Left renal pelvis (tissue), 4 donors: Measurements from ENCODE around the gene SIK3. TPM values are rescaled to one million over a fixed set of nuclear protein-coding genes. Genes with fewer than 3 reads are reported as not detected.
"Not testable (repeated sequence)": the region's sequence is repeated elsewhere in the genome, so short reads cannot be mapped to it uniquely, and the experiment has no call there.

ENCODE experiments used
- DNase-seq, 4 donors: peaks; one replicate each; pipeline ENCODE4 v3.0.0-alpha.2; 2013; ENCODE audit warnings: low read depth in 4 of 4, low spot score in 3 of 4
- polyA plus RNA-seq, 4 donors: library from polyadenylated mRNA; unstranded; fragments of 120-200 nt; gene quantifications; one replicate each; pipeline ENCODE4 v1.2.1, GENCODE V29; 2013; ENCODE audit not compliant: insufficient read length in 4 of 4

SIK3 gene
- polyA plus RNA-seq, 4 donors: 23.0 to 44.9 (median 33.6) TPM

DNA sequence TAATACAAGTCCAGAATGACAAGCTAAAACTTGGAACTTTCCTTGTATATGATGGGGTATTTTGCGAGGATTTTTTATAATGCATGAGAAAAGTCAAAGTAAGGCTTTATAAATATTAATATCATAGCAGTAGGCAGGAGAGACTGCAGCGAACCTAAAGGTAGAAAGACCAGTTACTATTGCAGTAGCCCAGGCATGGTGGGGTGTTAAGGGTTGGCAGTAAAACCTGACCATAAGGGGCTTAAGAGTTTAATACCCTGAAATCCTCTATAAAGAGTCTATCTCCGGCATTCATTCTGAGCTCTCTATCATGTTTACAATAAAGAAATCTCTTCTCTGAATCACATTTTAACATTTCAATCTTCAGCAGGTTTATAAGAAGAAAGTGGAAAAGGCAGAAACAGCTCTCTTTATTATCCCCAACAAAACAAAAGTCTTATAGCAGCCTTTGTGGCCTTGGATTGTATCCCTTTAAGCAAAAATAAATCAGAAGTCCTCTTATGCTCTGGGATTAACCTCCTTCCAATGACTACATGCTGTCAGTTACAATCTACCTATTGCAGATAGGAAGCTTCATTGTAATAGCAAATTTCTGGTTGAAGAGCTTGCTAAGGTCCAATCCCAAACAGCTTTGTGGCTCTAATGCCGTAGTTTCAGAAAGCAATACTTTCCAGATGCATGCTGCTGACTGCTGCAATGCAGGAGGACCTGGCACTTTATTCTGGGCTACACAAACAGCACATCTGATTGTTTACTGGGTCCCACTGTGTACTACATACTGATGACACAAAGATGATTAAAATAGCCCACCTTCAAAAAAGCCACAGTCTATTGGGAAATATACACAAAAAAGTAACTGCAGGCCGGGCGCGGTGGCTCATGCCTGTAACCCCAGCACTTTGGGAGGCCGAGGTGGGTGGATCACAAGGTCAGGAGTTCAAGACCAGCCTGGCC lies 45.8 kb downstream of the SIK3 start:
- no peak for DNase-seq

DNA sequence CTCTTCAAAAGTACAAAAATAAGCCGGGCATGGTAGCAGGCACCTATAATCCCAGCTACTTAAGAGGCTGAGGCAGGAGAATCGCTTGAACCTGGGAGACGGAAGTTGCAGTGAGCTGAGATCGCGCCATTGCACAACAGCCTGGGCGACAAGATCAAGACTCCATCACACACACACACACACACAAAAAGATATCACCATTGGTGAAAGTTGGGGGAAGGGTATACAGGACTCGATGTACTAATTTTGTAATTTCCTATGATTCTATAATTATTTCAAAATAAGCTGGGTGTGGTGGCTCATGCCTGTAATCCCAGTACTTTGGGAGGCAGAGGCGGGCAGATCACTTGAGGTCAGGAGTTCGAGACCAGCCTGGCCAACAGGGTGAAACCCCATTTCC lies 48.1 kb downstream of the SIK3 start:
- not testable (repeated sequence) for DNase-seq

- not testable (repeated sequence) for DNase-seq
Observed at GRCh38 chr11:117046627-117047026, 51.6 kb downstream of the SIK3 start.

DNA sequence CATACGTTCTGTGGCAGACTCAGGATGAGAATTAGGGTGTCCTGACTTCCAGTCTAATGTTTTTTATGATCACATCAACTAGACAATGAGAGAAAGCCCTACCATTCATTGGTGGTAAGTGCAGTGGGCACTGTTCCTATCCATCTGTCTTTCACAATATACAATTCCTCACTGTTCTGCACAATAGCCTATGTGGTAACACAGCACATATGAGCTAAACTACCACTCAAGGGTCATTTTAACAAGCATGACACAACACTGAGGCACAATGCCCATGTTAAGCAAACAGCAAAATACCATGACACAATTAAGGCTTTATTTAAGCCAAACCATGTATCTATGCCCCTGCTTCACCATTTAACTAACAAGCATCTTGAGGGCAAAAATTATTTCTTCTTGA lies 52.3 kb downstream of the SIK3 start:
- no peak for DNase-seq

GRCh38 chr11:117045196-117045595 lies 53.0 kb downstream of the SIK3 start:
- DNase-seq: peak; percentile 36 to 79 (median 44)

DNA sequence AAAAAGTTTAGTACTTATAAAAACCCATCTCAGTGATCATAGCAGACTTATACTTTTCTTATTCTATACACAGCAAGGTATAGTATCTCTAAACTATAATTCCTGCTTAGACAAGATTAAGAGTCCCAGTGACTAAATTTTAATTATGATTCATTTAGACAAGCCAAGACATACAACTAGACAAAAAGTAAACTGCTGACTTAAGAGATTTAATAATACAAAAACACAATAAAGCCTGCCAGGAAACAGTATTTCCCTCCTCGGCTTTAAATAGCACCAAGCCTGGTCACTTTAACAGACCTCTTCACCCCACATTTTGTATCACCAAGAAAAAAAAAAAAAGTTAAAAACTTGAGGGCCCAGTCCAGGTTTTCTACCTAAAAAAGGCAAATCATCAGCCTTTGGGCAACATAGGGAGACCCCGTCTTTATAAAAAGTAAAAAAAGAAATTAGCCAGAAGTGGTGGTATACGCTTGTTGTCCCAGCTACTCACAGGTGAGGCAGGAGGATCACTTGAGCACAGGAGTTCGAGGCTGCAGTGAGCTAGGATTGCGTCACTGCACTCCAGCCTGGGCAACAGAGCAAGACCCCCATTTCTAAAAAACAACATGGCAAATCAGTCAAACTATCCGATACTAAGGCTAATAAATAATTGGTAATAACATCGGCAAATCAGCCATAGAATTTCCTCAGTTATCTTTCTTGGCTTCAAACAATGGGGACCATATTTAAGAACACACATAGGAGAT lies 53.8 kb downstream of the SIK3 start:
- DNase-seq: no peak

DNA sequence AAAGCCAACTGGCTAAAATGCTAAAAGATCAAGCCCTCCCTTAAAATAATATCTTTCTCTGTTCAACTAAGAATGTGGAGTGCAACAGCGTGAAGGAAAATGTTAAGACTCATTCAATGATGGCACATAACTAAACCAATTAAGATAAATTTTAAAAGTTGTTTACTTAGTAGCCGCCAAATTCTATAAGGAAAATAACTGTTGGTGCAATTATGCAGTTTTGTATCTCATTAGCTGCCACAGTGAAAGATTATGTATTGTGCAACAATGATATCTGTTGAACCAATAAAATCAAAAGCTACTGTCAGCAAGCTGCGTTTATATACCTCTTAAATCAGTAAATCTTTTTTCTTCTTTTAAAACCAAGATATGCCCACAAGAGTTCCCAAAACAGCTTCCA lies 55.5 kb downstream of the SIK3 start:
- DNase-seq: no peak

DNA sequence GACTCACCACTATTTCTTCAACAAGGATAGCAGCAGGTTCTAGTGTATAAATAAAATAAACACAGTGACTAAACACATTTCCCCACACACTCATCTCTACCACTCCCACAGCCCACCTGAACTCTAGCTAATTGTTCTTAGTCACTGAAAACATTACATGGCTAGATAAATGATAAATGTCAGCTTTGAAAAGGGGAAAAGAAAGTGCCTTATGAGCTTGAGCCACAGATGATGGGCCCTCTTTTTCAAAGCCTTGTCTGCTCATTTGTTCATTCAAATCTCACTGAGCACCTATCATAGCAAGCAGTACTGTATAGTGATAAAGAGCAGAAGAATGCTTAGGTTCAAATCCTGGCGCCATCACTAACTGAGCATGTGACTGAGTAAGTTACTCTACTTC lies 58.3 kb downstream of the SIK3 start:
- no peak for DNase-seq

GRCh38 chr11:117039270-117039669 lies 59.0 kb downstream of the SIK3 start:
- DNase-seq: no peak

DNA sequence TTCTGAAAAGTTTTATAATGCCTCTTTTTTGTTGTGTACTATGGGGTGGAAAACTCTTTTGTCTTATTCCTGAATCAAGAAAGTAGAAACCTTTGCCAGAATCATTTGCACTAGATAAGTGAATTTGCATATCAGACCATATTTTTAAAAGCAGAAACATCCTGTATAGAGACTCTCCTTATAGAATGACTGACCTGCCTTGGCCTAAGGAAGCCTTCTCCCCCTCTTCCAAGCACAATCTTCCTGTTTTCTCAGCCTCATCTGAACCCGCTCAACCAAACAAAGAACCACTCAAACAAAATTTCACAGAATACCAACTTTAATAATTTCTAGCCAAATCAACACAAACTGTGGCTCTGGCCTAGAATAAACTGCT lies 60.3 kb downstream of the SIK3 start:
- DNase-seq: no peak

DNA sequence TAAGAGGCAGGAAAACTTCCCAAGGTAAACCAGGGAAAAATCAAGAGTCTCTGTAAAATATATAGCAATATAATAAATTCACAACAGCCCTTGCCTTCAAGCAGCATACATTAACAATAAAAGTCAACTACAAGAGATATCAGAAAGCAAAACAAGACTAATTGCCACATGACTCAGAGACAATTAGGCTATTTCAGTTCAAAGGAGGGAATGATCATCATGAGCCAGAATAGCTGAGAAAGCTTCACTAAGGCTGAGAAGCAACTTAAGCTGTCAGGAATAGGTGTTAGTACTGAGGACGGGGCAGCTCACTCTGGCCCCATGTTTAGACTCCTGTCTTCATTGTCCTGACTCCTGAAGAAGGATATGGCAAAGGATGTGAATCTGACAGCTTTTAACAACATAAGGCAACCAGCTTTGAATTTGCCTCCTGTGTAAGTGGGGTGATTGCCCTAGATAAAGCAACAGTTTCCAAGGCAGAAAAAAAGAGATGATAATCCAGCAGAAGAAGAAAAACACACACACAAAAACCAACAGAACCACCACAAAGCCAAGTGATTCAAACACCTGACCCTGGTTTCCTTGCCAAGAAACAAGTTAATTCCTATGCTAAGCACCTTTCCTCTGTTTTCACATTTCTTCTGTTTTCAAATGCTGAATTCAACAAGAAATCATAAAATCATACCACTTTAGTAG lies 60.8 kb downstream of the SIK3 start:
- DNase-seq: no peak

DNA sequence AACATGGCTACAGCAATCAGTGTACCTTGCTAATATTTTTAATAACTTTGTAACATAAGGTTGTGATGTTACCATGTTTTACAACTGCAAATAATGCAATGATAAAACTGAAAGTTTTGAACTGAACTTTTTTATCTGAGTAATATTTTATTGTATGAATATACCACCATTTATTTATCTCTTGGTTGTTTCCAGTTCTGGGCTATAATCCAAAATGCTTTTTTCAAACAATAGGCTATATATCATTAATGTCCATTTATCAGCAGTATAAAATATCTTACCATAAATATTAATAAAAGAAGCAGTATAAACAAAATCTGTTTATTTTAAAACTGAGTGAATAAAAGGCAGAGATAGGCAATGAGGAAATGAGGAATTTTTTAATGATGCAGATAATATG lies 63.3 kb downstream of the SIK3 start:
- DNase-seq: no peak

- no peak for DNase-seq
Observed at GRCh38 chr11:117026593-117027330, 71.5 kb downstream of the SIK3 start.

- DNase-seq: not testable (repeated sequence)
Observed at GRCh38 chr11:117023707-117024106, 74.5 kb downstream of the SIK3 start.

- no peak for DNase-seq
Observed at GRCh38 chr11:117023178-117023577, 75.0 kb downstream of the SIK3 start.

GRCh38 chr11:117022526-117022925 lies 75.7 kb downstream of the SIK3 start:
- DNase-seq: no peak

GRCh38 chr11:117020869-117021564 lies 77.2 kb downstream of the SIK3 start:
- no peak for DNase-seq

- no peak for DNase-seq
Observed at GRCh38 chr11:117020287-117020686, 77.9 kb downstream of the SIK3 start.

DNA sequence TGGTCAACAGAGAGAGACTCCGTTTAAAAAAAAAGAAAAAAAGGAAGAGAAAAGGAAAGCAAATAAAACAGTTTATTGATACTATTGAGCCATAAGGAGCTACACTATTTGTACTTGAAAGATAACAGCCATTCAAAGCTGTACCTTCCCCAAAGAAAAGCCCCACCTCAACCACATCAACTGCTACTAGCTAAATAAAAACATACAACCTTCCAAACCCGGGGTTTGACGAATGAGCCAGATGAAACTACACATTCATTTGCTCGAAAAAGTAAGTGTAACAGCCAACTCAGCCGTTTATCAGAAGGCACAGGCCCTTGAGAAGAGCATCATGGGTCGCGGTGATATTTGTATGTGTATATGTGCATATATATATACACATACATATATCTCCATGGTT lies 78.4 kb downstream of the SIK3 start:
- DNase-seq: no peak

- no peak for DNase-seq
Observed at GRCh38 chr11:117017456-117017855, 80.8 kb downstream of the SIK3 start.
